Measurements from ENCODE around the gene SH3TC2. TPM values are rescaled to one million over a fixed set of nuclear protein-coding genes. Genes with fewer than 3 reads are reported as not detected.

SH3TC2 gene
- total RNA-seq, 1 donor from 2014 or later, result 4.4 TPM

DNA sequence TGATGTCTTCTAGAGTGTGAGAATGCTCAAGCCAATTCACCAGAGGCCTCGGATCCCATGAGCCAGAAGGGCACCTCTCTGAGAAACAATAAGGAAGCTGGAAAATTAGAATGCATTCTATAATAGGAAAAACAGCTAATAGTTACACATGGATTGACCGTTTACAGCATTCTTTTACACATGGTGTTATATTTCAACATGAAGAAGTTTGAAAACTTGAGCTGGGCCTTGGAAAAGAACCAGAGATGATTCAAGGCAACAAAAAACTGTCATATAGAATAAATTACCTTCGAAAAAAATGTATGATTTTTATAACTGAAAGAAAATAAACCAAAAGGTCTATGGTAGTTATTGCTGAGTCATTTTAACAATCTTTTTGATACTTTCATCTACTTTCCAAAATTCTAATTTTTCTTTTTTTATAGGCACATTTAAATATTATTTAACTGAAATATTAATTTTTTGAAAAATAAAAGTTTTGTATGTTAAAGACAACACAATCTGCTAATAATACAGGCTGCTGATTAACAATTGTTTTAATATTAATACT, 6.2 kb downstream of the SH3TC2 start:
- no peak for DNase-seq

GRCh38 chr5:149054416-149054815, 8.4 kb downstream of the SH3TC2 start:
- no peak for DNase-seq

- DNase-seq, result peak; percentile 39
Observed at GRCh38 chr5:149053072-149053695, 9.7 kb downstream of the SH3TC2 start.

- no peak for DNase-seq
Observed at GRCh38 chr5:149049371-149049781, 13.5 kb downstream of the SH3TC2 start.

DNA sequence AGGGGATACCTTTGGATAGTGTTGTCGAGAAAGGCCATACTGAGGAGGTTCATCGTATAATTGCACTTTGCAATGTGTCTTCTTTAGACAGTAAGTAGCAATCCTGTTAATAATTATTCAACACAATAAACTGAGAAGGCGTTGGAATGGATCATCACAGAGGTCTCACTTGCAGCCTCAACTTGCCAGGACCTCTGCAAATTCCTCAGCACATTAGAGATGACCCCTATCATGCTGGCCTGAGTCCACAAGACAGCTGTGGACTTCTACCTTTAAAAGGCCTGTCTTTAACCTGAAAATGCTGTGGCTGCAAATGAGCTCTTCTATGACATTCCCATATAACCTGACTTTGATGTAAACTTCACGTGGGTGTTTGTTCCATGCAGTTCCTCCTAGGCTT, 14.1 kb downstream of the SH3TC2 start:
- no peak for DNase-seq

GRCh38 chr5:149047462-149047861, 15.4 kb downstream of the SH3TC2 start:
- DNase-seq, result no peak

DNA sequence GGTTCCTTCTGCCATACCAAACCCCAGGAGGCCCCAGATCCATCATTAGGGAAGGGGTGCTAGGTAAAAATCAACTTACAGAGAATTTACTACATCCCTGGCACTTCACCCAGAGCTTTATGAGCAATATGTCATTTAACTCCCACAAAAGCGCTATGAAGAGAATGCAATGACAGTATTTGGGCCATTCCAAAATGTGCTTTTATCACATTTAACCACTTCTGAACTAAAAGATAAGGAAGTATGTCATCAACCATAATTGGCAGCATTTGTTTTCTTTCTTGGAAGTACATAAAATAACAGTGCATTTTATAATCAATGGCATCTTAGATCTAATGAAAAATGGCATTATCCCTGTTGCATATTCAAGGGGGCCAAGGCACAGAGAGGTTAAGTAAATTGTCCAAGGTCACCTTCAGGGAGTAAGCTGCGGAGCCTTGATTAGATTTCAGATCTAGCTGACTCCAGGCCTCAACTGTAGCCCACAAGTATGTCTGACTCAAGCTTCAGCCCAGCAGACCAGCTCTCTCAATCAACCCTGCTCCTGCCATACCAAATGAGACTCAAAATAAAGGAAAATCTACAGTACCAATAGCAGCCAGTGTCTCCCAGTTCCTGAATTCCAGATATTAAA, 16.5 kb downstream of the SH3TC2 start:
- DNase-seq, result no peak

DNA sequence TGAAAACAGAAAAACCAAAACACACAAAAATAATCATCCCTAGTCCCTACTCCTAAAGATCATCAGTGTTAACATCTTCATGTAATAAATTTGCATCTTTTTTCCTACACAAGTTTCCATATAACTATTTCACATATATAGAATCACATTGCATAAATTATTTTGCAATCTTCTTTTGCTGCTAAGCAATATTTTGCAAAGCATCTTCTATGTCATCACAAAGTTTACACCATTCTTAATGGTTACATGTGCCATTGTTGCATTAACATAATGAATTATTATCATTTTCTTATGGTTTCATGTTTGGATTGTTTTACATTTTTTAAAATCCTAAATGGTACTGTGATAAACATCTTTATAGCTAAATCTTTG, 17.8 kb downstream of the SH3TC2 start:
- no peak for DNase-seq

GRCh38 chr5:149044453-149045088, 18.3 kb downstream of the SH3TC2 start:
- no peak for DNase-seq

- DNase-seq, result no peak
Observed at GRCh38 chr5:149043641-149044040, 19.2 kb downstream of the SH3TC2 start.

DNA sequence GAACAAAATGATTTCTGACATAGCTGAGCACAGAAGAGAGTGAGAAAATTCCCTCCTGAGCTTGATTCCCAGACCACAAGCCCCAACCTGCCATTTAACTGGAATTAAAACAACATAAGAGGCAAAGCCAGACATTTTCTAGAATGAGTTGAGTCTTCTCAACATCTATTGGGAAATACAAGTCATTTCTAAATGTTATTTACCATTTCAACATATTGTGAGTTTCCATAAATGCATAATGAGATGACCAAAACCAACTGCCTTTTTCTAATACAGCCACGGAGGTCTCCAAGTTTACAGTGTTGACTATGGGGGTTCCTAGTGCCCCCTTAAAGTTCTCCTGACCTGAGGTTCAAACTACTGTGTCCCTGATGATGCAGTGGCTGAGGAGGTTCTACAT, 20.0 kb downstream of the SH3TC2 start:
- DNase-seq, result no peak

DNA sequence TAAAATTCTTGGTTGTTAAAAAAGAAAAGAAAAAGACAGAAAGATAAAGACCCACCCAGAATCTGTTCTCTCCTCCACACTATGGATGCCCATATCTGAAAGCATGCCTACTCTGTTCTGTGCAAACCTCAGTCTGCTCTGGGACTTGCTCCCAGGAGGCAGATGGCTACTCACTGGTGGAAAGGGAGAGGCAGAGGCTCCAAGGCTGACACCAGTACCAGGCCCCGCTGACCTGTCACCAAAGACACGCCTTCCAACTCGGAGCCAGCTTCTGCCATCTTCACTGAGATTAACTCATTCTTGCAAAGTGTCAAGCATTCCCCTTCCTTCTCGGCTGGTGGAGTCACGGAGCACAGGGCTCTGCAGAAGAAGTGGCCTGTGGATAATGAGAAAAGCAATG, 21.6 kb downstream of the SH3TC2 start:
- DNase-seq, result no peak

DNA sequence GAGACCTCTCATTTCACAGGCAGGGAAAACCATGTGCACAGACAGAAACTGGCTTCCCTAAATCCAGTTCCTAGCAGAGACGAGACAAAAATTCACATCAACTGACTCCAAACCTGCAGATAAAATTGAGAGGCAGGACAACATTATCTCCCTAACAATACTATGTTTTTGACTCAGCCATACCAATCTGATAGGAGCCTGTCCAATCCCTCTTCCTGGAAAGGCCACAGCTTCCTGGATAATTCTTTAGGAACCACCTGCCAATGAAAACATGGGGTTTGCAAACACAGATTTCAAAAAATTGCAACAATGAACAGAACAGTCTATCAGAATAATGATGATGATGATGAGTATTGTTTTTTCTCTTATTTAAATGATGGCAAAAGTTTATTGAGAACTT, 22.4 kb downstream of the SH3TC2 start:
- no peak for DNase-seq

- no peak for DNase-seq
Observed at GRCh38 chr5:149039506-149039905, 23.4 kb downstream of the SH3TC2 start.

DNA sequence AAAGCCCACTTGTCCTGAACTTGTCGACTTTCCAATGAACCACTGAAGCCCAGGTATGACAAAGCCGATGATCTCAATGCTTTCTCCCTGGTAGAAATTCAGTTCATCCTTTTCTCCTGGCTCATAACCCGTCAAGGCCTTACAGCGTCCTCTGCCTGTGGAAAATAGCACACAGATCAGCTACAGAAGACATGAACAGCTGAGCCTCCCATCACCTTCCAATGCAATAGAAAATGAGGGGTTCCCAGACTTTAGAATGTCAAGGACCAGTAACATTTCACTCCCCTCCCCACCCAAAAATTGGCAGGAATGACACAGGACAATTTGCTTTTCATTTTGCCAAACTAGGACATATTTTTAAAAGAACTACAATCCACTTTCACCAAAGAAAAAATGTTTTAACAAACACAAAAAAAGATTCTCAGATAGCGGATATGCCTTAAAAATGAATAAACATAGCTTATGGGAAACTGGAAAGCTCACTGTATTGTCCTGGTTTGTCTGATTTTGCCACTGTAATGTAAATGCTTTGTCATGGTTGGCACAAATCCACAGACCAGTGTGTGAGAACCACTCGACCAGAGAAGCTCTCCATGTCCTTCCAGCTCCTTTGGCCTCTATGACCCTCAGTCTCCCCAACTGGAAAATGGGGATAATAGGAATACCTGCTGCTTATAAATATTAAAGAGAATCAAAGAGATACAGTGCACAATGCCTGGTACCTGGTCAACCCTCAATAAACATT, 24.4 kb downstream of the SH3TC2 start:
- DNase-seq, result no peak

- DNase-seq, result no peak
Observed at GRCh38 chr5:149037817-149038216, 25.0 kb downstream of the SH3TC2 start.

GRCh38 chr5:149036970-149037369, 25.9 kb downstream of the SH3TC2 start:
- DNase-seq, result no peak

GRCh38 chr5:149036168-149036567, 26.7 kb downstream of the SH3TC2 start:
- DNase-seq, result no peak

DNA sequence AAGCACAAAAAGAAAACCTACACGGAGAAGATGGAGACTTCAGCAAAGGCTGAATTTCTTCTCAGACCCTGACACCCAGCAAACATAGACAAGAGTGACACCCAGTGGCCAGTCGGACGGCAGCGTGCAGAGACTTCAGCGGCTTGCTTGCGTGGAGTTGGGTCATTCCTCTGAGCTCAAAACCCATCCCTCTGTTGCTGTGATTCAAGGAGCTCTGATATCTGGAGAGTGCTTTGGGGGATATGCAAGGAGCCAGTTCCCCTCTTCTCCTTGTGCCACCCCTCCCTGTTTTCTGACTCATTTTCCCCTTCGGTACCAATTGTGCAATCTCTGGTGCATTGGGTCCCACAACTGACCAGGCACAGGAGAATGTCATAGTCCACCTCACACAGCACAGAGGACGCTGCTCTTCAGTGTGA, 27.5 kb downstream of the SH3TC2 start:
- DNase-seq, result peak; percentile 72

- DNase-seq, result no peak
Observed at GRCh38 chr5:149030838-149031397, 31.9 kb downstream of the SH3TC2 start.

DNA sequence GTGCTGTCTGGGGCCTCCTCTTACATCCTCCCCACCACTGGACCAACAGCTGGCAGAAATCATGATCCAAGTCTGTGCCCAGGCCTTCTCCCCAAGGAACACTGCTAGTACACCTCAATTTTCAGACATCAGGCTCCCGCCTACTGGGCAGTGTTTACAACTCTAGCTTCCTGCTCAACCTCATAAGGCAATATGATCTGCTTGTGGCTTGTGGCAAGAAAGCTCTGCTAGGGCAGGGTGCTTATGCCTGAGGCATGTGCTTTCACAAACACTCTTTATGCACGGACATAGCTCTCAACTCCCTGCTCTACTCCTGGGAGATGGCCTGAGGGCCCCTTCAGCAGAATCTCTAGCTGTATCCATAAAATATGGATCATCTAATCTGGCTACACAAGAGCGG, 32.5 kb downstream of the SH3TC2 start:
- DNase-seq, result no peak

DNA sequence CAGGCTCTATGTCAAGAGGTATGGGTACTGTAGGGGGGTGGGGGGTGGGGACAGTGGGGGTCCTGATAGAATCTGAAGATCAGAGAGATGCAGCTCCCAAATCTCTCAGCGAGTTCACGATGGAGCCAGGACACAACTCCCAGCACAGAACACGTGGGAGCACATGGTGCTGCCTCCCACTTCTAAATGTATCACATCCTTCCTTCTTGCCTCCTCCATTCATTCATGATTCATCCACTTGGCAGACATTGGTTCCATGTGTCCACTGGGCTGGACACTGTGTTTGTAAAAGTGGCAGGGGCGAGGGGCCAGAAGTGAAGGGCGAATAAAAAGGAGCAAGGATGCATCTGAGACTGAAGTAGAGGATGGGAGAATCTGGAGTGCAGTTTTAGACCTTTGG, 33.9 kb downstream of the SH3TC2 start:
- DNase-seq, result no peak

- no peak for DNase-seq
Observed at GRCh38 chr5:149028161-149028560, 34.7 kb downstream of the SH3TC2 start.

Data from skin of body (tissue), 2 donors.